Right atrium auricular region (tissue), 2 donors: ENCODE measurements around the gene MPZL3. TPM values are rescaled to one million over a fixed set of nuclear protein-coding genes. Genes with fewer than 3 reads are reported as not detected.

Source experiments
- DNase-seq: peaks from one replicate; pipeline ENCODE4 v3.0.0-alpha.2; 2019; ENCODE audit warnings: low spot score
- H3K27ac ChIP-seq, 2 donors: fragments of 200-600 bp; sonication (generic); 1 replicate in 1 of 2; 2 replicates in 1 of 2; pipeline ENCODE4 v1.5.1; 2016 to 2019
- H3K27me3 ChIP-seq, 2 donors: fragments of 200-600 bp; sonication (generic); one replicate each; pipeline versions ENCODE4 v1.5.1 to v1.6.0; 2017 to 2019
- H3K36me3 ChIP-seq: fragments of 200-600 bp; sonication (generic); one replicate; pipeline ENCODE4 v1.5.1; 2016
- H3K4me1 ChIP-seq, 2 donors: fragments of 200-600 bp; sonication (generic); one replicate each; pipeline versions ENCODE4 v1.5.1 to v1.6.0; 2017 to 2019
- H3K4me3 ChIP-seq, 2 donors: fragments of 200-600 bp; sonication (generic); 1 replicate in 1 of 2; 2 replicates in 1 of 2; pipeline ENCODE4 v1.5.1; 2017 to 2019; ENCODE audit warnings: mild to moderate bottlenecking in 1 of 2, moderate library complexity in 1 of 2
- H3K9me3 ChIP-seq, 2 donors: fragments of 200-600 bp; sonication (generic); one replicate each; pipeline ENCODE4 v1.5.1; 2019
- CTCF ChIP-seq, 2 donors: fragments of 200-600 bp; sonication (generic); IDR thresholded peaks; one replicate each; pipeline ENCODE4 v1.5.1; 2019; ENCODE audit warnings: antibody characterized with exemption in 2 of 2
- total RNA-seq, 2 donors: library from RNA; depleted of rRNA; stranded (reverse); fragments of >200 nt; gene quantifications; one replicate each; pipeline ENCODE4 v1.1.0, GENCODE V29; 2016

The MPZL3 gene
- total RNA-seq, 2 donors from 2014 or later: 1.0 to 2.0 TPM

- DNase-seq: no peak
- no peak for TF ChIP-seq CTCF (IDR thresholded peaks at IDR 0.05)
- no peaks in the 10 kb centered on the region for H3K27me3 ChIP-seq
- H3K9me3 ChIP-seq: no peaks in the 10 kb centered on the region
- peaks cover 0 to 17% of the 10 kb centered on the region in 2 donors for H3K4me1 ChIP-seq
- no peak overlapping the region for H3K27ac ChIP-seq
- no peaks in the 10 kb centered on the region for H3K36me3 ChIP-seq
- no peak overlapping the region for H3K4me3 ChIP-seq
Measured at GRCh38 chr11:118236170-118236569, 16.0 kb downstream of the MPZL3 start.

DNA sequence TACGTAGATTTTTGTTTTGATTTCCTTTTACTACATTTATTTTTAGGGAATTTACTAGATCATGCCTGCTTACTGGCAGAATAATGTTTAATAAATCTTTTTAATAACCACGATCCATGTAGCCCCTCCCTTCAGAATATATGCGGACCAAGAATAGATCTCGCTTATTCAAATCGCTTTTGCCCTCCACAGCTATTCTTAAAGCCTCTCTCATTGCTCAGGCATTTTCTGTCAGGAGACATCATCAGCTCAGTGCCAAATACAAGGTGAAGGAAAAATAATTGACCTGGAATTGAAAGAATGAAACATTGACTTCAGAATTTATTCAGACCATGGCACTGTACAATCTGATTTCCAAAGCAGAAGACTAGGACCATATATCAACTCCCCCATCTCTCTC is 17.3 kb downstream of the MPZL3 start:
- no peaks in the 10 kb centered on the region for H3K36me3 ChIP-seq
- no peak for TF ChIP-seq CTCF (IDR thresholded peaks at IDR 0.05)
- no peaks in the 10 kb centered on the region for H3K27me3 ChIP-seq
- H3K27ac ChIP-seq: peak overlapping the region in 1 of 2 donors; percentile 43
- no peaks in the 10 kb centered on the region for H3K9me3 ChIP-seq
- no peak for DNase-seq
- peaks cover 0 to 6% of the 10 kb centered on the region in 2 donors for H3K4me1 ChIP-seq
- H3K4me3 ChIP-seq: no peak overlapping the region

DNA sequence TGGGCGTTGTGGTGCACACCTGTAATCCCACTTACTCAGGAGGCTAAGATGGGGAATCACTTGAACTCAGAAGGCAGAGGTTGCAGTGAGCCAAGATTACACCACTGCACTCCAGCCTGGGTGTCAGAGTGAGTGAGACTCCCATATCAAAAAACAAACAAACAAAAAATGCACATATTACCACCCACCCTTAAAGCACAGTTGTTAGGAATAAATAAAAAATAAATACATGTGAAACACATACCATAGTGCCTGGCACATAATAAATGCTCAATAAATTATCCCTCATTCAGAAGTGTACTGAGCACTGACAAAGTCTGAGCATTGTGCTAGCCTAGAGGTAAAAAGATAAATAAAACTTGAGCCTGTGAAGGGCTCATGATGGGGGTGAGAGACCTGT is 18.3 kb downstream of the MPZL3 start:
- TF ChIP-seq CTCF (IDR thresholded peaks at IDR 0.05): no peak
- no peaks in the 10 kb centered on the region for H3K4me1 ChIP-seq
- H3K27me3 ChIP-seq: no peaks in the 10 kb centered on the region
- H3K27ac ChIP-seq: no peak overlapping the region
- DNase-seq: no peak
- no peak overlapping the region for H3K4me3 ChIP-seq
- no peaks in the 10 kb centered on the region for H3K36me3 ChIP-seq
- H3K9me3 ChIP-seq: no peaks in the 10 kb centered on the region

GRCh38 chr11:118233377-118233776 is 18.8 kb downstream of the MPZL3 start:
- Histone ChIP-seq H3K4me3 (no peak overlapping the region), H3K4me1 (no peaks in the 10 kb centered on the region), H3K36me3 (no peaks in the 10 kb centered on the region), H3K27ac (no peak overlapping the region), H3K27me3 (no peaks in the 10 kb centered on the region), H3K9me3 (no peaks in the 10 kb centered on the region)
- no peak for DNase-seq
- TF ChIP-seq CTCF (IDR thresholded peaks at IDR 0.05): no peak

- no peaks in the 10 kb centered on the region for H3K27me3 ChIP-seq
- H3K4me3 ChIP-seq: no peak overlapping the region
- H3K9me3 ChIP-seq: no peaks in the 10 kb centered on the region
- no peaks in the 10 kb centered on the region for H3K36me3 ChIP-seq
- no peak for TF ChIP-seq CTCF (IDR thresholded peaks at IDR 0.05)
- no peak for DNase-seq
- H3K4me1 ChIP-seq: no peaks in the 10 kb centered on the region
- no peak overlapping the region for H3K27ac ChIP-seq
Measured at GRCh38 chr11:118232659-118233058, 19.5 kb downstream of the MPZL3 start.

- no peak for TF ChIP-seq CTCF (IDR thresholded peaks at IDR 0.05)
- DNase-seq: no peak
- no peak overlapping the region for H3K27ac ChIP-seq
- no peaks in the 10 kb centered on the region for H3K27me3 ChIP-seq
- no peaks in the 10 kb centered on the region for H3K4me1 ChIP-seq
- no peak overlapping the region for H3K4me3 ChIP-seq
- no peaks in the 10 kb centered on the region for H3K36me3 ChIP-seq
- no peaks in the 10 kb centered on the region for H3K9me3 ChIP-seq
Measured at GRCh38 chr11:118231461-118231860, 20.7 kb downstream of the MPZL3 start.
